OCI-LY7 (cell line): ENCODE measurements around the gene CAVIN3. TPM values are rescaled to one million over a fixed set of nuclear protein-coding genes. Genes with fewer than 3 reads are reported as not detected.

Experiments
- BruUV-seq: library from RNA; stranded (reverse); fragments of 400-500 nt; replicated peaks from 2 replicates; lab custom pipeline; 2021; lab: Mats Ljungman, UMichigan
- CTCF ChIA-PET: fragments of 300-600 bp; sonication (Branson Sonifier 250); formaldehyde crosslinking; loops from one replicate; lab custom pipeline; 2022; ENCODE audit warnings: antibody characterized with exemption; ENCODE audit not compliant: unreplicated experiment; lab: Charles Lee
- POLR2A ChIA-PET: fragments of 300-600 bp; sonication (Branson Sonifier 250); formaldehyde crosslinking; loops from one replicate; lab custom pipeline; 2022; ENCODE audit warnings: antibody characterized with exemption; lab: Charles Lee
- DNase-seq: peaks from one replicate; pipeline ENCODE4 v3.0.0-alpha.2; 2015; ENCODE audit warnings: low spot score
- H2AFZ ChIP-seq: fragments of 200-600 bp; sonication (generic), shearing (Covaris generic); 2 replicates; pipeline ENCODE4 v1.6.1; 2014; ENCODE audit warnings: mild to moderate bottlenecking, antibody characterized with exemption, low read length, moderate library complexity
- H3K27ac ChIP-seq: fragments of 200-600 bp; sonication (generic); 2 replicates; pipeline ENCODE4 v1.5.1; 2014; ENCODE audit warnings: mixed run types, low read depth, mild to moderate bottlenecking, moderate library complexity, low read length, inconsistent platforms; ENCODE audit not compliant: poor library complexity, severe bottlenecking
- H3K36me3 ChIP-seq: fragments of 200-600 bp; sonication (generic); 2 replicates; pipeline ENCODE4 v1.6.1; 2014; ENCODE audit warnings: mild to moderate bottlenecking, antibody characterized with exemption, low read length, moderate library complexity, mixed read lengths; ENCODE audit not compliant: insufficient read depth
- H3K4me1 ChIP-seq: fragments of 200-600 bp; sonication (generic); 2 replicates; pipeline ENCODE4 v1.5.1; 2014; ENCODE audit warnings: mild to moderate bottlenecking, low read length; ENCODE audit not compliant: insufficient read depth, poor library complexity, severe bottlenecking
- H3K4me2 ChIP-seq: fragments of 200-600 bp; sonication (generic); 2 replicates; pipeline ENCODE4 v1.6.1; 2014; ENCODE audit warnings: mild to moderate bottlenecking, low read length
- H3K4me3 ChIP-seq: fragments of 200-600 bp; sonication (generic); 2 replicates; pipeline ENCODE4 v1.5.1; 2014; ENCODE audit warnings: mild to moderate bottlenecking, low read depth, low read length; ENCODE audit not compliant: poor library complexity, severe bottlenecking
- H3K79me2 ChIP-seq: fragments of 200-600 bp; sonication (generic); 2 replicates; pipeline ENCODE4 v1.6.1; 2016; ENCODE audit warnings: low read depth, mild to moderate bottlenecking, low read length, moderate library complexity, mixed read lengths; ENCODE audit not compliant: insufficient read depth
- H3K9me2 ChIP-seq: fragments of 200-600 bp; sonication (generic); 2 replicates; pipeline ENCODE4 v1.6.1; 2016; ENCODE audit warnings: mild to moderate bottlenecking, low read length, mixed read lengths; ENCODE audit not compliant: insufficient read depth
- H3K9me3 ChIP-seq: fragments of 200-600 bp; sonication (generic); 2 replicates; pipeline ENCODE4 v1.6.1; 2014; ENCODE audit warnings: mild to moderate bottlenecking, mixed run types, low read length, mixed read lengths
- H4K20me1 ChIP-seq: fragments of 200-600 bp; sonication (generic); 2 replicates; pipeline ENCODE4 v1.6.1; 2014; ENCODE audit warnings: mild to moderate bottlenecking, antibody characterized with exemption, low read length, moderate library complexity, mixed read lengths; ENCODE audit not compliant: insufficient read depth
- EZH2phosphoT487 ChIP-seq: fragments of 200-600 bp; sonication (generic); IDR thresholded peaks from 2 replicates; pipeline ENCODE4 v1.6.1; 2018; ENCODE audit warnings: low read depth, borderline replicate concordance, mild to moderate bottlenecking, mixed run types, antibody characterized with exemption, low read length, moderate library complexity, mixed read lengths
- intact Hi-C: fragments of 100-400 bp; cut with micrococcal nuclease; formaldehyde crosslinking; loops from one replicate; pipeline ENCODE4 v1.10.0; 2022; ENCODE audit not compliant: unreplicated experiment
- total RNA-seq, 2 experiments: library from RNA; depleted of rRNA in 1 of 2; stranded (reverse); fragments of >200 nt in 1 of 2; shearing (Covaris generic) in 1 of 2; gene quantifications; 2 replicates each; pipeline ENCODE4 v1.2.3, GENCODE V29; 2014 to 2022
- TF ChIP-seq, protein P1 (sequence below): fragments of 200-600 bp; sonication (generic); conservative IDR thresholded peaks from 2 replicates; pipeline ENCODE4 v1.5.1; 2014; ENCODE audit warnings: mild to moderate bottlenecking, antibody characterized with exemption, low read length, moderate library complexity, mixed read lengths

The CAVIN3 gene
- total RNA-seq, 2 experiments from 2014 or later = not detected

DNA sequence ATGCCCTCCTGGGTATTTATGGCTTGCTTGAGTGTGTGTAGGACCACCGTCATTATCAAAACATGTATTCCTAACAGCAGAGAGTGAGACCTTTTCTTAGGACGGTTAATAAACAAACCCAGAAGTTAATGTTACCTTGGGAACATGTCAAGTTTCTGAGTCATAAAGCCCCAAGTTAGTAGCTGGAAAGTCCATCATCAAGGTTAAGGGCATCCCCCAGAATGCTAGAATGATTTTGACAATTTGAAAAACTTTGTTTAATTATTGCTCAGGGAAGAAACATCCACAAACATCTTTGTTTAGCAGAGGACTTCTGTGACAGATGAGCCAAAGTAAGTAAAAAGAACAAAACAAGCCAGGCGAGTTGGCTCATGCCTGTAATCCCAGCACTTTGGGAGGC is 20.0 kb downstream of the CAVIN3 start:
- no peak overlapping the region for H3K4me3 ChIP-seq
- no peak overlapping the region for H3K27ac ChIP-seq
- DNase-seq = no peak
- no peaks in the 10 kb centered on the region for H4K20me1 ChIP-seq
- H3K9me3 ChIP-seq = no peaks in the 10 kb centered on the region
- no peaks in the 10 kb centered on the region for H3K4me1 ChIP-seq
- ChIA-PET POLR2A (no interaction called here), CTCF (no interaction called here)
- no peaks in the 10 kb centered on the region for H3K9me2 ChIP-seq
- TF ChIP-seq EZH2phosphoT487 = no peak
- TF ChIP-seq, protein P1, sequence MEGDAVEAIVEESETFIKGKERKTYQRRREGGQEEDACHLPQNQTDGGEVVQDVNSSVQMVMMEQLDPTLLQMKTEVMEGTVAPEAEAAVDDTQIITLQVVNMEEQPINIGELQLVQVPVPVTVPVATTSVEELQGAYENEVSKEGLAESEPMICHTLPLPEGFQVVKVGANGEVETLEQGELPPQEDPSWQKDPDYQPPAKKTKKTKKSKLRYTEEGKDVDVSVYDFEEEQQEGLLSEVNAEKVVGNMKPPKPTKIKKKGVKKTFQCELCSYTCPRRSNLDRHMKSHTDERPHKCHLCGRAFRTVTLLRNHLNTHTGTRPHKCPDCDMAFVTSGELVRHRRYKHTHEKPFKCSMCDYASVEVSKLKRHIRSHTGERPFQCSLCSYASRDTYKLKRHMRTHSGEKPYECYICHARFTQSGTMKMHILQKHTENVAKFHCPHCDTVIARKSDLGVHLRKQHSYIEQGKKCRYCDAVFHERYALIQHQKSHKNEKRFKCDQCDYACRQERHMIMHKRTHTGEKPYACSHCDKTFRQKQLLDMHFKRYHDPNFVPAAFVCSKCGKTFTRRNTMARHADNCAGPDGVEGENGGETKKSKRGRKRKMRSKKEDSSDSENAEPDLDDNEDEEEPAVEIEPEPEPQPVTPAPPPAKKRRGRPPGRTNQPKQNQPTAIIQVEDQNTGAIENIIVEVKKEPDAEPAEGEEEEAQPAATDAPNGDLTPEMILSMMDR = no peak
- H2AFZ ChIP-seq = no peak overlapping the region
- H3K79me2 ChIP-seq = no peaks in the 10 kb centered on the region
- no peaks in the 10 kb centered on the region for H3K36me3 ChIP-seq
- BruUV-seq = no TSS peak
- intact Hi-C loops = no loop called here
- H3K4me2 ChIP-seq = no peak overlapping the region

DNA sequence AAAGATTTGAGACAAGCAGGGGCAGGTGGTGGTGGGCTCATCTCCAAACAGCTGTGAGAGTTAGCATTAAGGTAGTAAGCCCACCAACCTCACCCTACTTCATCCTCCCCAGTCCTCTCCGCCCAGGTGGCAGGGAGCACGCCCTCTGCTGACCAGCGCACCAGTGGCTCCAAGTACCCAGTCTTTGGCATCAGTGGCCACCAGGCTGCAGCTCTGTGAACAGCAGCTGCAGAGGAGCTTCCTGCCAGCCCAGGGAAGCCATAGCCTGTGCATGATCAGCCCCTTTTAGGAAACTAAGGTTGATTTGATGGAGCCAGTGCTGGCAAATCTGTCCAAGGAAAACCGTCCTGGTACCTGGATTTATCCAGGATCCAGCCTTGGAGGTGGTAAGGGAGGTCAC is 21.7 kb downstream of the CAVIN3 start:
- DNase-seq = peak; percentile 53
- no peak overlapping the region for H3K4me3 ChIP-seq
- H3K4me1 ChIP-seq = no peaks in the 10 kb centered on the region
- no peak overlapping the region for H3K4me2 ChIP-seq
- H3K79me2 ChIP-seq = no peaks in the 10 kb centered on the region
- H3K9me3 ChIP-seq = no peaks in the 10 kb centered on the region
- ChIA-PET CTCF (interaction anchor here (0.5 to 0.6 kb wide), 2 partner anchors 63 to 95 kb away, joined by 3 read pairs; no protein-coding TSS in a partner anchor), POLR2A (interaction anchor here (0.6 to 1.5 kb wide), 2 partner anchors 21 to 114 kb away, joined by 3 to 5 read pairs; no protein-coding TSS in a partner anchor)
- H3K36me3 ChIP-seq = no peaks in the 10 kb centered on the region
- no TSS peak for BruUV-seq
- H3K9me2 ChIP-seq = no peaks in the 10 kb centered on the region
- no peak for TF ChIP-seq EZH2phosphoT487
- TF ChIP-seq, protein P1 = peak; percentile 74
- H2AFZ ChIP-seq = no peak overlapping the region
- H3K27ac ChIP-seq = no peak overlapping the region
- intact Hi-C loops = loop anchor here (5.0 kb wide), 2 partner anchors 54 to 276 kb away; no protein-coding TSS in a partner anchor
- H4K20me1 ChIP-seq = no peaks in the 10 kb centered on the region

DNA sequence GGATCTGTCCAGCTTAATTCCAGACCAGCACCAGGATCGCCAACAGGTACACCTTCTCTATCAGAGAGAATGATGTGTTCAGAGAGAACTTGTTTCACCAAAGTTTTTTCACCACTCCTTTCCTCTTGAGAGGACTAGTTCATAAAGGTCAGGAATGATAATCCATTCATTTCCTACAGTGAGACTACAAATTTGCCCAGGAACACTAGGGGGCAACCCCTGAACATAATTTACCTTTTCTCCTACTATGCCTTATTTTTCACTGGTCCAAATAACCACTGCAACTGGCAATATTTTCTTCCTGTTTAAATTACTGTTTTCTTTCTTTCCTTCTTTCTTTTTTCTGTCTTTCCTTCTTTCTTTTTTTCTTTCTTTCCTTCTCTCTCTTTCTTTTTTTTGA is 22.5 kb downstream of the CAVIN3 start:
- Histone ChIP-seq H3K9me3 (no peaks in the 10 kb centered on the region), H3K36me3 (no peaks in the 10 kb centered on the region), H3K9me2 (no peaks in the 10 kb centered on the region), H3K4me2 (no peak overlapping the region), H3K4me3 (no peak overlapping the region), H3K27ac (no peak overlapping the region), H3K4me1 (no peaks in the 10 kb centered on the region), H4K20me1 (no peaks in the 10 kb centered on the region), H2AFZ (no peak overlapping the region), H3K79me2 (no peaks in the 10 kb centered on the region)
- no TSS peak for BruUV-seq
- CTCF ChIA-PET = interaction anchor here (0.6 kb wide), 1 partner anchor 94 kb away, joined by 3 read pairs; no protein-coding TSS in a partner anchor
- peak; percentile 2 for DNase-seq
- intact Hi-C loops = loop anchor here (5.0 kb wide), 2 partner anchors 54 to 276 kb away; no protein-coding TSS in a partner anchor
- TF ChIP-seq, protein P1 = peak; percentile 69
- no peak for TF ChIP-seq EZH2phosphoT487
- POLR2A ChIA-PET = interaction anchor here (1.5 kb wide), 1 partner anchor 21 kb away, joined by 5 read pairs; no protein-coding TSS in a partner anchor
